GM23338 (cell line): ENCODE data around the gene TMCO4. TPM values are rescaled to one million over a fixed set of nuclear protein-coding genes. Genes with fewer than 3 reads are reported as not detected.

Source experiments
- ATAC-seq: fragments of 200-7000 bp; cut with Tn5 transposase; 3 replicates; pipeline ENCODE4 v1.9.1; 2020
- DNase-seq: peaks from one replicate; pipeline ENCODE4 v3.0.0-alpha.2; 2015; ENCODE audit warnings: low spot score
- H2AFZ ChIP-seq: fragments of 200-600 bp; sonication (generic); 2 replicates; pipeline ENCODE4 v1.8.0; 2016; ENCODE audit warnings: antibody characterized with exemption, mild to moderate bottlenecking, moderate library complexity
- H3F3A ChIP-seq: fragments of 200-600 bp; sonication (generic); replicated peaks from 2 replicates; pipeline ENCODE4 v1.8.0; 2017; ENCODE audit warnings: antibody characterized with exemption, mixed run types, low read depth
- H3K27ac ChIP-seq: fragments of 200-600 bp; sonication (generic); 2 replicates; pipeline ENCODE4 v1.6.1; 2016; ENCODE audit warnings: low read depth
- H3K27me3 ChIP-seq: fragments of 200-600 bp; sonication (generic); 2 replicates; pipeline ENCODE4 v1.8.0; 2016; ENCODE audit warnings: mild to moderate bottlenecking, mixed run types, moderate library complexity; ENCODE audit not compliant: insufficient read depth
- H3K36me3 ChIP-seq: fragments of 200-600 bp; sonication (generic); 2 replicates; pipeline ENCODE4 v1.8.0; 2016; ENCODE audit warnings: mild to moderate bottlenecking; ENCODE audit not compliant: insufficient read depth
- H3K4me1 ChIP-seq: fragments of 200-600 bp; sonication (generic); 2 replicates; pipeline ENCODE4 v1.8.0; 2016; ENCODE audit warnings: mild to moderate bottlenecking, moderate library complexity; ENCODE audit not compliant: insufficient read depth
- H3K4me2 ChIP-seq: fragments of 200-600 bp; sonication (generic); 2 replicates; pipeline ENCODE4 v1.7.1; 2017; ENCODE audit warnings: mixed run types
- H3K4me3 ChIP-seq: fragments of 200-600 bp; sonication (generic); 2 replicates; pipeline ENCODE4 v1.6.1; 2016; ENCODE audit warnings: mixed run types
- H3K79me2 ChIP-seq: fragments of 200-600 bp; sonication (generic); replicated peaks from 2 replicates; pipeline ENCODE4 v1.8.0; 2017; ENCODE audit warnings: mild to moderate bottlenecking; ENCODE audit not compliant: insufficient read depth
- H3K9me2 ChIP-seq: fragments of 200-600 bp; sonication (generic); 2 replicates; pipeline ENCODE4 v1.8.0; 2017; ENCODE audit not compliant: insufficient read depth
- H4K20me1 ChIP-seq: fragments of 200-600 bp; sonication (generic); replicated peaks from 2 replicates; pipeline ENCODE4 v1.8.0; 2017; ENCODE audit warnings: mild to moderate bottlenecking; ENCODE audit not compliant: insufficient read depth
- H3K27ac Mint-ChIP-seq: 2 replicates; pipeline ENCODE4 v1.8.0; 2020; ENCODE audit warnings: inconsistent platforms, mild to moderate bottlenecking, moderate library complexity, mixed read lengths
- H3K27me3 Mint-ChIP-seq: 3 replicates; pipeline ENCODE4 v1.8.0; 2022; ENCODE audit warnings: low read depth, mild to moderate bottlenecking, moderate library complexity, mixed read lengths, inconsistent platforms; ENCODE audit not compliant: insufficient read depth, poor library complexity
- H3K36me3 Mint-ChIP-seq: 3 replicates; pipeline ENCODE4 v1.8.0; 2021; ENCODE audit warnings: low read depth, mild to moderate bottlenecking, inconsistent platforms, moderate library complexity, mixed read lengths
- H3K4me1 Mint-ChIP-seq: 3 replicates; pipeline ENCODE4 v1.8.0; 2020; ENCODE audit warnings: mild to moderate bottlenecking, inconsistent platforms, mixed read lengths
- H3K4me3 Mint-ChIP-seq: 3 replicates; pipeline ENCODE4 v1.8.0; 2021; ENCODE audit warnings: moderate library complexity, mild to moderate bottlenecking, inconsistent platforms, mixed read lengths
- H3K9me3 Mint-ChIP-seq: 3 replicates; pipeline ENCODE4 v1.8.0; 2020; ENCODE audit warnings: moderate library complexity, mild to moderate bottlenecking, inconsistent platforms, mixed read lengths
- CREB1 ChIP-seq: fragments of 250-450 bp; sonication (Bioruptor Pico); IDR thresholded peaks from 2 replicates; pipeline ENCODE4 v1.5.0; 2020; ENCODE audit warnings: low read depth, mild to moderate bottlenecking, moderate library complexity
- CTCF ChIP-seq, 2 experiments: fragments of 200-600 bp in 1 of 2; sonication (generic) in 1 of 2; conservative IDR thresholded peaks; 2 replicates each; pipeline versions ENCODE4 v1.5.1 to v1.6.1; 2016 to 2017; ENCODE audit warnings: antibody characterized with exemption in 2 of 2, low read depth in 2 of 2, mild to moderate bottlenecking in 2 of 2, moderate library complexity in 1 of 2
- POLR2AphosphoS5 ChIP-seq: IDR thresholded peaks from 2 replicates; pipeline ENCODE4 v1.6.1; 2016; ENCODE audit warnings: antibody characterized with exemption, low read depth
- ZNF114 ChIP-seq: fragments of 250-450 bp; sonication (Bioruptor Pico); IDR thresholded peaks from 2 replicates; pipeline ENCODE4 v1.5.0; 2020; ENCODE audit warnings: mild to moderate bottlenecking, moderate library complexity
- polyA plus RNA-seq: library from polyadenylated mRNA; unstranded; fragments of >200 nt; fragmentation: Nextera tagmentation; extraction: Ambion mirVana; gene quantifications from 2 replicates; pipeline ENCODE4 v1.2.1, GENCODE V29; 2016
- total RNA-seq: library from RNA; depleted of rRNA; stranded (reverse); fragments of >200 nt; shearing (Covaris generic); gene quantifications from 2 replicates; pipeline ENCODE4 v1.2.3, GENCODE V29; 2014

Gene TMCO4
- total and polyA plus RNA-seq, 2 experiments from 2014 or later = 2.6 to 6.9 TPM

- Histone ChIP-seq H3K4me2 (no peak overlapping the region), H3K9me2 (no peaks in the 10 kb centered on the region), H2AFZ (no peak overlapping the region), H3K27me3 (no peaks in the 10 kb centered on the region), H3K27ac (no peak overlapping the region), H3F3A (no peaks in the 10 kb centered on the region), H3K36me3 (no peaks in the 10 kb centered on the region), H3K79me2 (no peaks in the 10 kb centered on the region), H3K4me3 (no peak overlapping the region), H3K4me1 (no peaks in the 10 kb centered on the region), H4K20me1 (no peaks in the 10 kb centered on the region; the same call in 1 of the 2 replicates)
- no peaks in the 10 kb centered on the region for H3K4me1 Mint-ChIP-seq
- ATAC-seq = no peak
- no peaks in the 10 kb centered on the region; the same call in 2 of the 3 replicates for H3K36me3 Mint-ChIP-seq
- no peak for TF ChIP-seq CREB1
- no peak for TF ChIP-seq POLR2AphosphoS5
- no peak for TF ChIP-seq CTCF (conservative IDR thresholded peaks at IDR 0.05; ENCODE audit: low read depth in 2 of 2)
- no peak overlapping the region for H3K4me3 Mint-ChIP-seq
- peaks cover 5% of the 10 kb centered on the region for H3K27me3 Mint-ChIP-seq
- H3K27ac Mint-ChIP-seq = no peak overlapping the region
- DNase-seq = no peak
- no peaks in the 10 kb centered on the region for H3K9me3 Mint-ChIP-seq
Measured at GRCh38 chr1:19738076-19738475, 61.6 kb downstream of the TMCO4 start.

- Histone ChIP-seq H3K27me3 (no peaks in the 10 kb centered on the region), H3K36me3 (no peaks in the 10 kb centered on the region), H3K27ac (no peak overlapping the region), H3K4me1 (no peaks in the 10 kb centered on the region), H2AFZ (no peak overlapping the region), H3K4me2 (no peak overlapping the region), H3K79me2 (no peaks in the 10 kb centered on the region), H3K4me3 (no peak overlapping the region), H4K20me1 (no peaks in the 10 kb centered on the region; the same call in 1 of the 2 replicates), H3K9me2 (no peaks in the 10 kb centered on the region), H3F3A (no peaks in the 10 kb centered on the region)
- no peaks in the 10 kb centered on the region; the same call in 2 of the 3 replicates for H3K36me3 Mint-ChIP-seq
- peaks cover 5% of the 10 kb centered on the region for H3K27me3 Mint-ChIP-seq
- no peak overlapping the region for H3K4me3 Mint-ChIP-seq
- DNase-seq = no peak
- H3K9me3 Mint-ChIP-seq = no peaks in the 10 kb centered on the region
- no peak for ATAC-seq
- TF ChIP-seq ZNF114 (CRISPR knock-in tag) (no peak), CTCF (conservative IDR thresholded peaks at IDR 0.05; ENCODE audit: low read depth in 2 of 2) (peak in 1 of 2 experiments; percentile 26; a peak in 2 of 4 replicates)
- H3K4me1 Mint-ChIP-seq = no peaks in the 10 kb centered on the region
- H3K27ac Mint-ChIP-seq = no peak overlapping the region
Measured at GRCh38 chr1:19737104-19737825, 62.5 kb downstream of the TMCO4 start.
